ENCODE results near the gene ACBD3. TPM values are rescaled to one million over a fixed set of nuclear protein-coding genes. Genes with fewer than 3 reads are reported as not detected.
"Not testable (repeated sequence)": the region's sequence is repeated elsewhere in the genome, so short reads cannot be mapped to it uniquely, and the experiment has no call there.

Gene ACBD3
- total RNA-seq, 6 experiments from 2014 or later, result 14.6 to 23.6 (median 17.5) TPM

DNA sequence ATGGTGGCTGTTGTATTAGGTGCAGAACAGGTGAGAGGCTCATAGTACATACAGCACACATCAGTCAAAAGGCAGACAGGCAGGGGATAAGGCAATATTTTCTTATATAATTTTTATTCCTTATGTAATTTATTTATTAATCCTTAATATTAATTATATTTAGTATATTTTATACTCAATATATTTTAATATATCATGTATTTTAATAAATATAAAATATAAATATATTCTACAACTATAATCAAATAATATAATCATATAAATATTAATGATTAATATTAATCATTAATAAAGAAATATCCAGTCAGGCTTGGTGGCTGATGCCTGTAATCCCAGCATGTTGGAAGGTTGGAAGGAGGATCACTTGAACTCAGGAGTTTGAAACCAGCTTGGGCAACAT lies 17.7 kb upstream of the ACBD3 start:
- intact Hi-C loops (cut with DNase I), result no loop called here
- no peak for ATAC-seq
- H3K27me3 ChIP-seq, result no peaks in the 10 kb centered on the region

DNA sequence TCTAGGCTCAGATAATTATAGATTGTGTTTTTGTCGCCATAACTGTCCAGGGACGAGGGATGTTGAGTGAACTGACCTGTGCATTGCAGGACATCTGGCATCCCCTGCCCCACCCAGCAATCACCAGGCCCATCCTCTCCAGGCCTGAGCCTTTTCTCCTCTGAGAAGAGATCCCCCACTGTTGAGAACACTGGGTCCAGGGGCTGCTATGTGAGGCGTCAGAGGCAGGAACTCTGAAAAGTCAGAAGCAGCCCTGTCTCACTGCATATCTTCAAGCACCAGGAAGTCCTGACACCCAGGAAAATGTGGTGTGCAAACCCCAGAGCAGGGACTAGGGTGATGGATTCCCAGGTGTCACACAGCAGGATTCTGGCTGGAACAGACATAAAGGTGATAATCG lies 17.1 kb upstream of the ACBD3 start:
- Histone ChIP-seq H3K36me3 (no peaks in the 10 kb centered on the region), H3K27ac (no peak overlapping the region), H3K4me1 (no peaks in the 10 kb centered on the region), H3K9me3 (no peaks in the 10 kb centered on the region), H3K27me3 (no peaks in the 10 kb centered on the region), H3K4me3 (no peak overlapping the region)
- ATAC-seq, result no peak
- intact Hi-C loops (cut with DNase I), result no loop called here
- DNase-seq, result no peak
- WGBS (ENCODE audit: insufficient coverage, low coverage, low lambda C conversion rate, missing lambda C conversion rate), result 85% methylated on average over 3 of the region's 4 CpGs
- TF ChIP-seq, protein P1, sequence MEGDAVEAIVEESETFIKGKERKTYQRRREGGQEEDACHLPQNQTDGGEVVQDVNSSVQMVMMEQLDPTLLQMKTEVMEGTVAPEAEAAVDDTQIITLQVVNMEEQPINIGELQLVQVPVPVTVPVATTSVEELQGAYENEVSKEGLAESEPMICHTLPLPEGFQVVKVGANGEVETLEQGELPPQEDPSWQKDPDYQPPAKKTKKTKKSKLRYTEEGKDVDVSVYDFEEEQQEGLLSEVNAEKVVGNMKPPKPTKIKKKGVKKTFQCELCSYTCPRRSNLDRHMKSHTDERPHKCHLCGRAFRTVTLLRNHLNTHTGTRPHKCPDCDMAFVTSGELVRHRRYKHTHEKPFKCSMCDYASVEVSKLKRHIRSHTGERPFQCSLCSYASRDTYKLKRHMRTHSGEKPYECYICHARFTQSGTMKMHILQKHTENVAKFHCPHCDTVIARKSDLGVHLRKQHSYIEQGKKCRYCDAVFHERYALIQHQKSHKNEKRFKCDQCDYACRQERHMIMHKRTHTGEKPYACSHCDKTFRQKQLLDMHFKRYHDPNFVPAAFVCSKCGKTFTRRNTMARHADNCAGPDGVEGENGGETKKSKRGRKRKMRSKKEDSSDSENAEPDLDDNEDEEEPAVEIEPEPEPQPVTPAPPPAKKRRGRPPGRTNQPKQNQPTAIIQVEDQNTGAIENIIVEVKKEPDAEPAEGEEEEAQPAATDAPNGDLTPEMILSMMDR (IDR thresholded peaks at IDR 0.05), result no peak
- no peak for TF ChIP-seq POLR2A (IDR thresholded peaks at IDR 0.05)

More for the DNA sequence above, 17.7 kb upstream of the ACBD3 start:
- H3K27ac ChIP-seq, result no peak overlapping the region
- no peak overlapping the region for H3K4me3 ChIP-seq
- H3K4me1 ChIP-seq, result no peaks in the 10 kb centered on the region
- H3K9me3 ChIP-seq, result no peaks in the 10 kb centered on the region
- no peak for DNase-seq
- H3K36me3 ChIP-seq, result no peaks in the 10 kb centered on the region
- no peak for TF ChIP-seq POLR2A (IDR thresholded peaks at IDR 0.05)
- TF ChIP-seq, protein P1 (IDR thresholded peaks at IDR 0.05), result no peak

DNA sequence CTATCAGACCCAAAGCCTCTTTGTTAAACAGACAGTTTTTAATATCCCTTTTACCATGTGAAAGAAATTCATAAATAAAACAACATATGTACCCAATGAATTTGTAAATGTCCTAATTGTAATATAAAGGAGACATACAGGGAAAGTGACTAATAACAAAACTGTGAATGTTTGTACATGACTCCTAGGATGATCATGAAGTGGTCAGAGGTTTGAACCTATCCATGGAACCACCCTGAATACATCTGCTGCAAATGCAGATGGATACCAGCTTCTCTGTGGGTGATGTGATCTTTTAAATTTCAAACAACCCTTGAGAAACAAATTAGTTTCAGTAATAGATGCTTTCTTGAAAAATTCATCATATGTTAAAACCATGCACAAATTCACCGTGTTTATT lies 16.7 kb upstream of the ACBD3 start:
- ATAC-seq, result no peak
- Histone ChIP-seq H3K4me1 (no peaks in the 10 kb centered on the region), H3K4me3 (no peak overlapping the region), H3K27ac (no peak overlapping the region), H3K27me3 (no peaks in the 10 kb centered on the region), H3K9me3 (no peaks in the 10 kb centered on the region), H3K36me3 (no peaks in the 10 kb centered on the region)
- TF ChIP-seq POLR2A (IDR thresholded peaks at IDR 0.05), result no peak
- TF ChIP-seq, protein P1 (IDR thresholded peaks at IDR 0.05), result no peak
- WGBS (ENCODE audit: insufficient coverage, low coverage, low lambda C conversion rate, missing lambda C conversion rate), result 43% methylated on average over 1 of the region's 1 CpG
- intact Hi-C loops (cut with DNase I), result no loop called here
- DNase-seq, result no peak

DNA sequence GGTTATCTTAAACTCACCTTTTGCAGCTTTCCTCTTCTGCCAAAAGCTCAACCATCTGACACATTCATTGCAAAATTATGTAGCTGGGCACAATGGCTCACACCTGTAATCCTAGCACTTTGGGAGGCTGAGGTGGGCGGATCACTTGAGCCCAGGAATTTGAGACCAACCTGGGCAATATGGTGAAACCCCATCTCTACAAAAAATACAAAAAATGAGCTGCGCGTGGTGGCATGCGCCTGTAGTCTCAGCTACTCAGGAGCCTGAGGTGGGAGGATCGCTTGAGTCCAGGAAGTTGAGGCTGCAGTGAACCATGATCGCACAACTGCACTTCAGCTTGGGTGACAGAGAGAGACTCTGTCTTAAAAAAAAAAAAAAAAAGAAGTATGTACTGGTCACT lies 16.1 kb upstream of the ACBD3 start:
- H3K36me3 ChIP-seq; H3K27ac ChIP-seq; H3K27me3 ChIP-seq; H3K4me3 ChIP-seq; H3K9me3 ChIP-seq; ATAC-seq; DNase-seq; H3K4me1 ChIP-seq; intact Hi-C loops (cut with DNase I): not testable (repeated sequence)
- WGBS (ENCODE audit: insufficient coverage, low coverage, low lambda C conversion rate, missing lambda C conversion rate), result 91% methylated on average over 6 of the region's 6 CpGs

DNA sequence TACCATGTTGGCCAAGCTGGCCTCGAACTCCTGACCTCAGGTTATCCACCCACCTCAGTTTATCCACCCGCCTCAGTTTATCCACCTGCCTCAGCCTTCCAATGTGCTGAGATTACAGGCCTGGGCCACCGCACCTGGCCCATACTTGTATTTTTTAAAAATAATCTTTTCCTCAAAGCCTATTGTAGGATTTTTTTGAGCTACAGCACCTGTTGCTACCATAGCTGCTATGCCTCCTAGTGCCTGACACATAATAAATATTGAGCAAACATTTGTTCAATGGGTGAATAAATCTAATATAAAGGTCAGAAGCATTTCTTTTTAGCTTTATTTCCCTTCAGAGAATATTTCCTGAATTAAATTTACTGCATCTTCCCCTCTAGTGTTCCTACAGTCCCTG lies 15.7 kb upstream of the ACBD3 start:
- no peak for DNase-seq
- no peak overlapping the region for H3K4me3 ChIP-seq
- H3K36me3 ChIP-seq, result no peaks in the 10 kb centered on the region
- ATAC-seq, result no peak
- intact Hi-C loops (cut with DNase I), result no loop called here
- H3K27me3 ChIP-seq, result no peaks in the 10 kb centered on the region
- no peak overlapping the region for H3K27ac ChIP-seq
- TF ChIP-seq POLR2A (IDR thresholded peaks at IDR 0.05), result no peak
- TF ChIP-seq, protein P1 (IDR thresholded peaks at IDR 0.05), result no peak
- no peaks in the 10 kb centered on the region for H3K4me1 ChIP-seq
- WGBS (ENCODE audit: insufficient coverage, low coverage, low lambda C conversion rate, missing lambda C conversion rate), result 76% methylated on average over 3 of the region's 3 CpGs
- no peaks in the 10 kb centered on the region for H3K9me3 ChIP-seq

All from right lobe of liver (tissue), 6 donors.